HG03025 (cell line): ENCODE results near the gene TICRR.
"Not testable (repeated sequence)": the region's sequence is repeated elsewhere in the genome, so short reads cannot be mapped to it uniquely, and the experiment has no call there.

Experiments
- ATAC-seq: cut with Tn5 transposase; IDR thresholded peaks from one replicate; pipeline ENCODE4 v1.9.1; 2021; ENCODE audit warnings: mild to moderate bottlenecking, moderate library complexity; ENCODE audit not compliant: unreplicated experiment, low FRiP score

TICRR gene

DNA sequence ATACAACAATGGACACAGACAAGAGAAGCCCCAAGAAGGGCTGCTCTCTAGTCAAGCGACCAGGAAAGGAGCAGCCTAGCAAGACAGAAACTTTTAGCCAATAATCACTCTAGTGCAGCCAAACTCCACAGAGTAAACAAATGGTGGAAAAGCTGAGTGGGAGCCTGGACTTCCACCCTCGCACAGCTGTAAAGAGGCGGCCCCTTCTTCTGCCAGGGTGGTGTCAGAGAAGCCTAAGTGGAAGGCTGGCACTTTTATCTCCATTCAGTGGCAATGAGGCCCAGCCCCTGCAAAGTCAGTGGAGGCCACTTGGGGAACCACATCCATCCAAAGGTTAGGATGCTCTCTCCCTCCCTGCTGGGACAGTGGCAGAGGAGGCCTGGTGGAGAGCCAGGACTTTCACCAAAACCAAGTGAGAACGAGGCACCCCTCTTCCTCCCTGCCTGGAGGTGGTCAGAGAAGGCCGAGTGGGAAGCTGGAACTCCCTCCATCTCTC is 15.5 kb upstream of the TICRR start:
- ATAC-seq: no peak

DNA sequence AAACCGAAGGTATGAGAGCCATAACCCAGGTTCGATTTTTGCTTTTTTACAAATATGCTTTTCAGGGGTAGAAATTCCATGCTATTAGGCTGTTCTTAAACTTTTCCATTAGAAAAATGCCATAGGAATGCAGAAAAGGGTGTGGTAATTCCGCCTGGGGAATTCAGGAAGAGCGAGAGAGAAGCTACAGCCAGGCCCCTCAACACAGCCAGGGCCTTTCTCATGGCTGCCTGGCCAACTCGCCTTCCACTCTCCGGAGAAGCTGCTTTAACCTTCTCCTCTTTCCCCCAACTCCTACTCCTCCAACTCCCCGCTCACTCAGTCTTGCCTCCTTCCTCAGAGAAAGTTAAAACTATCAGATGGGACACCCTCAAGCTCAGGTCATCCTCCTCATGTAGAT is 9.1 kb upstream of the TICRR start:
- ATAC-seq: no peak

DNA sequence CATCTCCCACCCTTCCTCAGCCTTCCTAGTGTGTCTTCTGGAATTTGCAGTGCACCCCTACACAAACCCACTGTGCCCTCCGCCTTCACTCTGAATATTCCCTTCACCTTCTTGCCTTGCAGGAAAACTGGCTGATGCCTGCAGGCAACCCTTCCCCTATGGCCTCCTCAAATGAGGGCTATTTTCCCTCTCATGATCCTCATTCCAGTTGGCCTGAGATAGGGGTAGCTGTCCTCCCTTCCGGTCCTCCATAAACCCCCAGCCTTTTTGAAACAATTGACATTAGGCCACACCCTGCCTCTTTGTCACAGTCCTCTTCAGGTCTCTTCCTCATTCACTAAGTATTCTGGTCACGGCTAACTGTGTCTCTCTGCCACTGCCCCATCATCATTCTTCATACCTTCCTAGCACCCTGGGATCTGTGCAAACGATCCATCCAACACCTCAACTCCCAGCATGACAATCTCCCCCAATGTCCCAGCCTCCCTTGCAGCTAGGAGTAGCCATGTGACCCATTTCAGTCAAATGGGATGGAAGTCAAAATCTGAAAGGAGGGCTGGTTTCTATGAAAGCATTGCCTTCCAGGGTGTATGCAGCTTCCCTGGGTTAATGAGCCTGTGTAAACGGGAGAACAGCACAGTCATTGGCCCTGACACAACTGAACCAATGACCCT is 8.5 kb upstream of the TICRR start:
- ATAC-seq: no peak

DNA sequence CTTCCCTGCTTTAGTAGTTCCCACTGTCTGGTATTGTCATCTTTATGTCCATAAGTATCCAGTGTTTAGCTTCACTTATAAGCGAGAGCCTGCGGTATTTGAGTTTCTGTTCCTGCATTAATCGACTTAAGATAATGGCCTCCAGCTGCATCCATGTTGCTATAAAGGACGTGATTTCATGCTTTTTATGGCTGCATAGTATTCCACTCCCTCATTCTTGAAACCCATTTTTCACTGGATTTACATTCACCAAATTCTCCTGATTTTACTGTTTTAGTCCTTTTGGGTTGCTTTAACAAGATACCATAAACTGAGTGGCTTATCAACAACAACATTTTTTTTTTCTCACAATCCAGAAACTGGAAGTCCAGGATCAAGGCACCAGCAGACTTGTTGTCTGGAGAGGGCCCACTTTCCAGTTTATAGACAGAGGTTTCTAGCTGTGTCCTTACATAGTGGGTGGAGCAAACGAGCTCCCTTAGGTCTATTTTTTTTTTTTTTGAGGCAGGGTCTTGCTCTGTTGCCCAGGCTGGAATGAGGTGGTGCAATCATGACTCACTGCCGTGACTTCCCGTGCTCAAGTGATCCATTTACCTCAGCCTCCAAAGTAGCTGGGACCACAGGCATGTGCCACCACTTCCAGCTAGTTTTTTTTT is 6.1 kb upstream of the TICRR start:
- ATAC-seq: no peak

DNA sequence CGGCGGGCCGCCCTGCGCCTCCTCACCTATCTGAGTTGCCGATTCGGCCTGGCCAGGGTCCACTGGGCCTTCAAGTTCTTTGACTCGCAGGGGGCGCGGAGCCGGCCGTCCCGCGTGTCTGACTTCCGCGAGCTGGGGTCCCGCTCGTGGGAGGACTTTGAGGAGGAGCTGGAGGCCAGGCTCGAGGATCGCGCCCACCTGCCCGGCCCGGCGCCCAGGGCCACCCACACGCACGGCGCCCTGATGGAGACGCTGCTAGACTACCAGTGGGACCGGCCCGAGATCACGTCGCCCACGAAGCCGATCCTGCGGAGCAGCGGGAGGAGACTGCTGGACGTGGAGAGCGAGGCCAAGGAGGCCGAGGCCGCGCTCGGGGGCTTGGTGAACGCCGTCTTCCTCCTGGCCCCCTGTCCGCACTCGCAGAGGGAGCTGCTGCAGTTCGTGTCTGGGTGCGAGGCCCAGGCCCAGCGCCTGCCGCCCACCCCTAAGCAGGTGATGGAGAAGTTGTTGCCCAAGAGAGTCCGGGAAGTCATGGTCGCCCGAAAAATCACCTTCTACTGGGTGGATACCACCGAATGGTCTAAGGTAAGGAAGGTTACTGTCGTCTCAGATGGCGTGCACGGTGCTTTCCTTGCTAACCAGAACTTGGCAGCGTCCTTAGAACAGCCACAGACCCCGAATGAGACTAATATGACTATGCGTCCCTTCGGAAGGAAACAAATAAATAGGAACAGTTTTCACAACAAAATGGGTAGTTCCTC is 567 bp downstream of the TICRR start:
- ATAC-seq: peak; percentile 14

DNA sequence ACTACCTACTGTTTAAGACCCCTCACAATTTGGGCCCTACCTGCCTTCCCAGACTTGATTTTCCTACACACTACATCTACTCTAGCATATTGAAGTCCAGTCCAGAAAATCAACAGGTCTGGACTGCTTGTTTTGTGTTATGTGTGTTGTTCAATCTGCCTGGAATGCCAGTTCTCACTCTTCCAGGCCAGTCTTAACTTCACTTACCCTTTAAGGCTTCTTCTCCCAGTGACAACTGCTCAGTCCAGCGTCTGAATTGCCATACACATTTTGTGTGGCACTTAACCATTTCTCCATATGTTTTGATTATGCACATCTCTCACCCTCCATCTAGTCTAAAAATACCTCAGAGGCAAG is 1.1 kb downstream of the TICRR start:
- ATAC-seq: no peak

DNA sequence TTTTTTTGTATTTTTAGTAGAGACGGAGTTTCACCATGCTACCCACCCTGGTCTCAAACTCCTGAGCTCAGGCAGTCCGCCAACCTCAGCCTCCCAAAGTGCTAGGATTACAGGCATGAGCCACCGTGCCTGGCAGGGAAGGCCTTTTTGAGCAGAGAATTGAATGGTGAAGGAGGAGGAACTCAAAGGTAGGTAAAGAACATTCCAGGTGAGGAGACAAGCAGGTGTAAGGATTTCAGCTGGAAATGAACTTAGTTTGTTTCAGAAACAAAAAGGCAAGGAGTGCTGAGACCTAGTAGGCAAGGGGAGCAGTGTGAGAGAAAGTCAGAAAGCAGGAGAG is 2.5 kb downstream of the TICRR start:
- ATAC-seq: no peak

DNA sequence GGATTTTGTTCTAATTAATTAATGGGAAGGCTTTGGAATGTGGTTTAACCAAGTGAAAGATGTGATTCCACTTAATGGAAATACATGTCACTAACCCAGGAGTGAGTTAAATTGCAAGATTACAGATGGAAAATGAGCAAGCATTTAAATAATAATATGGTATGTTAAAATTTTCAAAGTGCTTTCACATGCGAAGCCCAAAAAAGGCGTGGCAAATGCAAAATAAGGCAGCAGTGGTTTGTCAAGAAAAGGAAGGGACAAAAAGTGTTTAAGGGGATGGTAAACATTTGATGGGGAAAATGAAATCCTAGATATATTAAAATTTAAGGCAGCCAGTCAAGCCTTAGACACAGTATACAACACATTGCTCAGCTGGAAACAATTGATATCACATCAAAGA is 2.9 kb downstream of the TICRR start:
- ATAC-seq: no peak

DNA sequence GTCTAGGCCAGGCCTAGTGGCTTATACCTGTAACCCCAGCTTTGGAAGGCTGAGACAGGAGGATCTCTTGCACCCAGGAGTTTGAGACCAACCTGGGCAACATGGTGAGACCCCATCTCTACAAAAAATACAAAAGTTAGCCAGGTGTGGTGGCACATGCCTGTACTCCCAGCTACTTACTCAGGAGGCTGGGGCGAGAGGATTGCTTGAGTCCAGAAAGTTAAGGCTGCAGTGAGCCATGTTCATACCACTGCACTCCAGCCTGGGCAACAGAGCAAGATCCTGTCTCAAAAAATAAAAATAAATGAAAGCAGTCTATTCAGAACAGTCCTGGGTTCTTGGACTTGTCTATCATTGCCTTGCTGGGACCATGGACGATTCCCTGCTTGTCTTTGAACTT is 5.5 kb downstream of the TICRR start:
- ATAC-seq: not testable (repeated sequence)

DNA sequence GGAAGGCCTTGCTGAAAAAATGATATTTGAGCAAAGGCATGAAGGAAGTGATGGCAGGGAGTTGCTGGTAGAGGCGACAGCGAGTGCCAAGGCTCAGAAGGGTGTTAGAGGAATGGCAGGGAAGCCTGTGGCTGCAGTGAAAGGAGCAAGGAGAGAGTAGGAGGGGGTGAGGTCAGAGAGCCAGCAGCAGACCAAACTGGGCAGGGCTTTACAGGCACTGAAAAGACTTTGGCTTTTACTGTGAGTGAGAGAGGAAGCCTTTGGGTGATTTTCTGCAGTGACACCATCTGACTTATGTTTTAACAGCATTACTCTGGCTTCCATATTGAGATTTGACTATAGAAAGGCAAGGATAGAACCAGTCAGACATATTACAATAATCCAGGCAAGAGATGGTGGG is 11.4 kb downstream of the TICRR start:
- no peak for ATAC-seq

DNA sequence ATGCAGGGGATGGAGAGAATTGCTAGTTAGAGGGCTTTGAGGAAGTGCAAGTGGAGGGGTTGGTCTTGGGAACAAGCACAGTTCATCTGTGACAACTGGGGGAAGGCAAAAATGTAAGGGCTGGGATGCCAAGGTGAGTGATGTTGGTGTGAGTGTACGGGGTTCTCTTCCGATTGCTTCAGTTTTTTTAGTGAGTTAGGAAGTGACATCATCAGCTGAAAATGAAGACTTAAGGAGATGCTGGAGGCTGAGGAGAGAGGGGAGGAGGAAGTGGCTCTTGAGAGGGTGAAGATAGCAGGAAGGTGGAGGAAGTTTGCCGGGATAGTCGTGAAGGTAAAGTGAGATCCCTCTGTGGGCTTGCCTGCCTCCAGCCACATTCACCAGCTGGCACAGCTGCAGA is 12.7 kb downstream of the TICRR start:
- ATAC-seq: no peak

DNA sequence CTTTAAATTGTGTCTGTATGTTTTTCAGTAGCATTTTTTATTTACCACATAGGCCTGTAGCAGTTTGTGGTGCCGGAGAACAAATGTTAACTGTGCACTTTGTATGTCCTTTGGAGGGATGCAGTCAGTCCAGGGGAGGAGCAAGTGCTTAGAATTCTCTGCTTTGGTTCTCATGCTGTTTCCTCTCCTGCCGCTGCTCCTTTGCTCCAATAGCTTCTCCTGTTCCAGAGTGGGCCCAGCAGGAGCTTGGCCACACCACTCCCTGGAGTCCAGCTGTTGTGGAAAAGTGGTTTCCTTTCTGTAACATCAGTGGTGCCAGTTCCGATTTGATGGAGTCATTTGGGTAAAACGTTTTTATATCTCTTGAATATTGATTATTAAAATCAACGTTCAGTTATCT is 16.6 kb downstream of the TICRR start:
- ATAC-seq: no peak

DNA sequence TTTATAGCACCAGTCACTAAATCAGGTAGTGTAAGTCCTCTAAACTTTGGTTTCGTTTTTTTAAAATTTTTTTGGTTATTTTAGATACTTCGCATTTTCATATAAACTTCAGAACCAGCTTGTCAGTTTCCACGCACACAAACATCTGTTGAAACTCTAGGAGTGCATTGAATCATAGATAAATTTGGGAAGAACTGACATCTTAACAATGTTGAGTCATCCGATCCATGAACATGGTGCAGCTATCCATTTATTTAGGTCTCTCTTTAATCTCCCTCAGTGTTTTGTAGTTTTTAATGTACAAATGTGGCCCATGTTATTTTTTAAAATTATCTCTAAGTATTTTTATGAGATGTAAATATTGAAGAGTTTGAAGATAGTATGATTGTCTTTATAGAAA is 17.7 kb downstream of the TICRR start:
- no peak for ATAC-seq

DNA sequence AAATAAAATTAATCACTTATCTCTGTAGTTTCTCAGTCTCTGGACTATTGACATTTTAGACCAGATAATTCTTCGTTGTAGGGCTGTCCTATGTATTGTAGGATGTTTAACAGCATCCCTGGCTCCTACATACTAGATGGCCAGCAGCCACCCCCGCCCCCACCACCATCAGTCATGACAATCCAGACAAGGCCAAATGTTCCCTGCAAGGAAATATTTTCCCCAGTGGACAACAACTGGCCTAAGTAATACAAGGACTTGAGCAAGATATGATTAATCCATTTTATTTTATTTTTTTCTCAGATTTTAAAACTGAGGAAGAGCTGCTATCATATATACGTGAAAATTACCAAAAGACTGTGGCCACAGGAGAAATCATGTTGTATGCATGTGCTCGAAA is 23.8 kb downstream of the TICRR start:
- no peak for ATAC-seq

DNA sequence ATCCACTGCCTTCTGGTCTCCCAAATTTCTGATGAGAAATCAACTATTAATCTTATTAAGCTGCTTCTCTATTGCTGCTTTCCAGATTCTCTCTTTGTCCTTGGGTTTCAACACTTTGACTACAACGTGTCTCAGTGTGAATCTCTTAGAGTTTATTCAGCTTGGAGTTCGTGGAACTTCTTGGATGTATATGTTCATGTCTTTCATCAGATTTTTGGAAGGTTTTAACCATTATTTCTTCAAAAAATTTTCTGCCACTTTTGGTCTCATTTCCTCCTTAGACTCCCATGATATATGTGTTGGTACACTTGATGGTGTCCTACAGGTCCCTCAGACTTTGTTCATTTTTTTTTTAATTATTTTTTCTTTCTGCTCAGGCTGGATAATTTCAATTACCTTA is 36.0 kb downstream of the TICRR start:
- ATAC-seq: no peak

DNA sequence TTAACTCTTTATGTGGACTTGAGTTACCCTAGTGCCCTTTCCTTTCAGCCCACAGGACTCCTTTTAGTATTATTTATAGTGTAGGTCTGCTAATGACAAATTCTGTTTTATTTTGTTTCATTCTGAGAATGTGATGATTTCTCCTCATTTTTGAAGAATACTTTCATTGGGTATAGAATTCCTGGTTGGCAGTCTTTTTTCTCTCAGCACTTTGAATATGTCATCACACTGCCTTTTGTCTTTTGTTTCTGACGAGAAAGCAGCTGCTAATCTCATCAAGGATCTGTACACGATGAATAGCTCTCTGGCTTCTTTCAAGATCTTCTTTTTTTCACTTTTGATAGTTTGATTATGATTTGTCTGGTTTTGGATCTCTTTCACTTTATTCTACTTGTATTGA is 37.8 kb downstream of the TICRR start:
- ATAC-seq: no peak

DNA sequence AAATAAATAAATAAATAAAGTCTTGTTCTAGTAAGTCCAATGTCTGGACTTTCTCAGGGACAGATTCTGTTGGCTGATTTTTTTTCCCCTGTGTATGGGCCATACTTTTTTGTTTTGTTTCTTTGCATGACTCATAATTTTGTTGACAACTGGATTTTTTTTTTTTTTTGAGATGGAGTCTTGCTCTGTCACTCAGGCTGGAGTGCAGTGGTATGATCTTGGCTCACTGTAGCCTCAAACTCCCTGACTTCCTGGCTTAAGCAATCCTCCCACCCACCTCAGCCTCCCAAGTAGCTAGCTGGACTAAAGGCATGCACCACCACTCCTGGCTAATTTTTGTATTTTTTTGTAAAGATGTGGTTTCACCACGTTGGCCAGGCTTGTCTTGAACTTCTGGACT is 38.9 kb downstream of the TICRR start:
- no peak for ATAC-seq

DNA sequence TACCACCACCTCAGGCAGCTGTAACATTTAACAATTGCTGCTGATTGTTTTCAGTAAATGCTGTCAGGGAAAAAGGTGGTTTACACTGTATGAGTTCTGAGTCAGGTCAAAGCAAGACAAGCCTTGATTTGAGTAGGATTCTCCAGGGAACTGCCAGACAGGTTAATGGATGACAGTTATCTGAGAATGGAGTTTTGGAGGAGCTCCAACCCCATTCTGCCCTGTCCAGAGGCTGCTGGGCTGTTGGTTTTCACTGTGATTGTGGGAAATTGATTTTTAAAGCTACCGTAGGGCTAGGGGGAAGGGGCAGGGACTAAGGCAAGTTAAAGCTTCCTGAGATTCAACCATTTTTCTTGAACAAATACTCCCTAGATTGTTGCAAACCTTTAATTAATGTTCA is 39.9 kb downstream of the TICRR start:
- no peak for ATAC-seq

DNA sequence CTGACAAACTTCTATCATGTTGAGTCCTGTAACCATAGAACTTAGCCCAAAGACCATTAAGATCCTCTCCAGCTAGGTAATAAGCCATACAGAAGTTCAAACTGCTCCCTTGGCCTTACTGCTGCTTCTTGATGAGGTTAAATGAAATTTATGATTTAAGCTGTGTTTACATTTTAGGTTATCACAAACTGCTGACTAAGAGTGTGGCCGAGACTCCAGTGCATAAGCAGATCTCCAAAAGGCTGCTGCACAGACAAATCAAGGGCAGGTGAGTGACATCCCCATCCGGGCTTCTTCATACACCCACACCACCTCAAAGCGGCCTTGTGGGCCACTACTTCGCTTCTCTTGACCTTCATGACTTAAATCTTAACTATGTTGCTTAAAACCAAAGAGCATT is 41.0 kb downstream of the TICRR start:
- ATAC-seq: no peak

DNA sequence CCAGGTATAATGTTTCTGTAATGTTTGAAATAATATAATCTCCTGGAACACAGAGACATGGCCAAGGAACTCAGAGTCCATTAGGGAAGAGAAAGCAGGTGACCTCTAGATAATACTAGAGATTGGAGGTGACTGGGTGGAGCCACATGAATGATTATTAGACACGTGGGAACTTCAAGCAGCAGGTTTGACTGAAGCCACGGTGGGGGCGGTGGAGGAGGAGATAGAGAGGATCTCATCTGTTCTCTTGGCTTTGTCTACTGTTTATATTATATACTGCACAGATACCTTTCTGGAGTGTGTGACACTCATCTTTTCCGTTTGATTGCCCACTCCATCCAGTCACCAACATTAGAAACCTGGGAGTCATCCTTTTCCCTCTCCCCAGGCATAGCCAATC is 46.3 kb downstream of the TICRR start:
- ATAC-seq: no peak

DNA sequence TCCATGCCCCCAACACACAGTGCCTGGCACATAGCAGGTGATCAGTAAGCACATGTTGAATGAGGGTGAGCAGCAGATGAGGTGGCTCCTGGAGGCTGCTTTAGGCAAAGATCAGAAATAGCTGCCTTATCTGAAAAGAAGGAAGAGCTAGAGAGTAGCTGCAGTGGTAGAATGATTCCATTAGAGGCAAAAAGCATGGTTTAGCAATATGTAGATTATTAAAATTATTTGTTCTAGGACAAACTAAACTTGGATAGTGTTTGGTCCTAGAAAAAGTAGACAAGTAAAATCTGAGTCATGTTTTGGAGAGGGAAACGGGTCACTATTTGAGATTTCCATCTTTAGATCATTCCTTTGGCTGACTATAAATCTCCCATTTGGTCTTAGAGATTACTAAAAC is 47.9 kb downstream of the TICRR start:
- no peak for ATAC-seq

DNA sequence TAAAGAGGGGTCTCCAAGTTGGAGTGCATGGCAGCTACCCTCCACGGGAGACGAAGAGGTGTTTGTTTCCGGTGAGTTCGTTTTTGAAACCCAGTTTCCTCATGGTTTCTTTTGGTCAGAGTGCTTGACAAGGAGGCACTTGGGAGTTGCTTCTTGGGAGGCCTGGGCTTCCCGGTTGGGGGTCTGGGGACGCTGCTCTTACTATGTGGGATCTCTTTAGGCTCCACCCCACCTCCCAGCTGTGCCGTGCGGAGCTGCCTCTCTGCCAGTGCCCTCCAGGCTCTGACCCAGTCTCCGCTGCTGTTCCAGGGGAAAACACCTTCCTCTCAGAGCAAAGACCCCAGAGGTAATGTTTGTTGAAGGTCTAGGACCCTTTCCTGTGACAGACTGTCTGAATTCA is 50.4 kb downstream of the TICRR start:
- no peak for ATAC-seq
